WERI-Rb-1 (cell line): Measurements from ENCODE around the gene MRPL36.

Experiments used
- DNase-seq: peaks from one replicate; pipeline ENCODE4 v3.0.0-alpha.2; 2020
- H3K27ac ChIP-seq: fragments of 250-450 bp; sonication (Bioruptor Pico); 2 replicates; pipeline ENCODE4 v1.5.1; 2020; ENCODE audit warnings: mild to moderate bottlenecking, moderate library complexity
- H3K27me3 ChIP-seq: fragments of 250-450 bp; sonication (Bioruptor Pico); 2 replicates; pipeline ENCODE4 v1.5.1; 2021; ENCODE audit warnings: mild to moderate bottlenecking, low read depth, moderate library complexity; ENCODE audit not compliant: insufficient read depth, severe bottlenecking
- H3K36me3 ChIP-seq: fragments of 250-450 bp; sonication (Bioruptor Pico); 2 replicates; pipeline ENCODE4 v1.5.1; 2020; ENCODE audit warnings: mild to moderate bottlenecking, moderate library complexity
- H3K4me3 ChIP-seq: 2 replicates; pipeline ENCODE4 v1.5.1; 2011; ENCODE audit warnings: low read depth, mild to moderate bottlenecking, control low read depth, low read length
- H3K9me3 ChIP-seq: fragments of 250-450 bp; sonication (Bioruptor Pico); 2 replicates; pipeline ENCODE4 v1.5.1; 2021; ENCODE audit warnings: mild to moderate bottlenecking, moderate library complexity; ENCODE audit not compliant: severe bottlenecking
- CTCF ChIP-seq: IDR thresholded peaks from 2 replicates; pipeline ENCODE4 v1.5.1; 2011; ENCODE audit warnings: low read depth, mild to moderate bottlenecking, control low read depth, inconsistent platforms, low read length

Gene MRPL36

DNA sequence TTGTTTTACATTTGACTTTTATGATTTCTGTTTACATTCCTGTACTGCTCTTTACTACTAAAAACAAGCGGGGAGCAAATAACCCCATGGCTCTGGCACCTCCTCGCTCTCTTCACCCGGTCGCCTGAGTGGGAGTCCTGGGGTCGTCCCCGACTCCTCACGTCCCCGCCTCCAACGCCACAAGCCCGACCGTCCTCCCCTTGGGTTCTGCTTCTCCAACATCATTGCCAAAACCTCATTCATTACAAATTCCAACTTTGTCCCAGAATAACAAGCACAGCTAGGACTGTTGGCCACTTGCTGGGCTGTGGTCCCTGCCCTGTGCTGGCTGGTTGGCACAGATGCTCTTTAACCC lies 35.1 kb downstream of the MRPL36 start:
- Histone ChIP-seq H3K4me3 (no peak overlapping the region), H3K27me3 (peaks cover 94% of the 10 kb centered on the region), H3K36me3 (no peaks in the 10 kb centered on the region), H3K9me3 (peaks cover 8% of the 10 kb centered on the region), H3K27ac (no peak overlapping the region)
- no peak for TF ChIP-seq CTCF
- DNase-seq = no peak

DNA sequence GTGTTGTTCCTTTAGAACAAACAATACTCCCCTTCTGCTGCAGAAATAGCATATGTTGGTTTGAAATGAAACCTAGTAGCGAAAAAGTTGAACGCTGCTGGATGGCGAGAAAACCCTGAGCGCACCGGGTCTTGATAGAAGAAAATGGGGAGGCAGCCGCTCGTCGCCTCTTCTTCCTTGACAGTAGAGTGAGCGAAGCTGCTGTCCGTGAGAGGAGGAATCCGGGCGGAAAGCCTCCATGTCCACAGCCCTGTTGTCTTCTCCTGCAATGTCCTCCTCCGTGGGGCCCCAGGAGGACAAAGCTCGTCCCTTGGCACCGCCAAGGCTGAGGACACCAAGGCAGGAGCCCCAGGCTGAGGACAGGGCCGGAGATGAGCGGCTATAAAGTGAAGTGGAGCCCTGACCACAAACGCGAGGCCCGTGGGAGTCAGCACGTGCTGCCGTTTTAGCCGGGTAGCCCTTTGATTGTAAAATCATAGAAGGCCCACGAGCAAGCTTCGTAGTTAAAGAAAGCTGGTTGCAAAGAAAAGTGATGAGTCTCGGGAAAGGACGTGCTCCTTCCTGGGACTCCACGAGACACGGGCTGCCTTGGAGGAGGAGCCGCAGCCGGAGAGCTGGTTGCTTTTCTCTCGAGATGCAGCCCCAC lies 35.6 kb downstream of the MRPL36 start:
- no peak overlapping the region for H3K4me3 ChIP-seq
- no peak overlapping the region for H3K27ac ChIP-seq
- DNase-seq = peak; percentile 6
- no peak for TF ChIP-seq CTCF
- H3K9me3 ChIP-seq = peaks cover 8% of the 10 kb centered on the region
- no peaks in the 10 kb centered on the region for H3K36me3 ChIP-seq
- H3K27me3 ChIP-seq = peaks cover 92% of the 10 kb centered on the region

GRCh38 chr5:1763548-1763911 lies 36.1 kb downstream of the MRPL36 start:
- Histone ChIP-seq H3K27me3 (peaks cover 96% of the 10 kb centered on the region), H3K9me3 (peaks cover 12% of the 10 kb centered on the region), H3K36me3 (no peaks in the 10 kb centered on the region), H3K27ac (no peak overlapping the region), H3K4me3 (no peak overlapping the region)
- peak; percentile 71 for DNase-seq
- peak; percentile 91 for TF ChIP-seq CTCF

DNA sequence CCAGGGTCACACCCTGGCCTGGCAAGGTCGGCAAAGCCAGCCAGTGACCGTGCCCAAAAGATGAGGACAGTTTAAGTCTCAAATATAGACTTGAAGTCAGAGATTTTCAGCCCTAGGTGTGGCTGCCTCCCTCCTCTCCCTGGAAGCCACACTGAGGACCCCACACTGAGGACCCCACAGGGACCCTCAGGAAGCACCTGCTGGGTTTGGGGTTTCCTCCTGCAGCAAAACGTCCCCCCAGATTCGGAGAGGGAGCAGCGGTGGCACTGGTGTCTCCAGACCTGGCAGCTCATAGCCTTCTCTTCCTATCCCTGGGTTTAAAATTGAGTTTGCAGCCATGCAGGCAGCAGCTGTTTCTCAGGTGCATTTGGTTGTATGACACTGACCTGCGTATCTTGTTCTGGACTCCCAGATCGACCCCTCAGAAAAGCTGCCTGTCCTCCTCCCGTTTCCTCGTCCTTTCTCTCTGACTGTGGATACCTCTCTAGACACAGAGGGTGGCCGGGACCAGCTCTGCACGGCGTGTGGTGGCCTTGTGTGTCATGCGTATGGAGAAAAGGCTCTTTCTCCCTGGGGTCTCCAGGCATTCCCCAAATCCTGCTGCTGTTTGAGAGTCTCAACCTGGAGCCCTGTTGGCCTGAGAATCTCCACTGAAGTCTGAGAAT lies 36.6 kb downstream of the MRPL36 start:
- H3K27me3 ChIP-seq = peaks cover 98% of the 10 kb centered on the region
- H3K9me3 ChIP-seq = peaks cover 17% of the 10 kb centered on the region
- H3K27ac ChIP-seq = no peak overlapping the region
- TF ChIP-seq CTCF = no peak
- no peak overlapping the region for H3K4me3 ChIP-seq
- no peaks in the 10 kb centered on the region for H3K36me3 ChIP-seq
- peak; percentile 5 for DNase-seq

DNA sequence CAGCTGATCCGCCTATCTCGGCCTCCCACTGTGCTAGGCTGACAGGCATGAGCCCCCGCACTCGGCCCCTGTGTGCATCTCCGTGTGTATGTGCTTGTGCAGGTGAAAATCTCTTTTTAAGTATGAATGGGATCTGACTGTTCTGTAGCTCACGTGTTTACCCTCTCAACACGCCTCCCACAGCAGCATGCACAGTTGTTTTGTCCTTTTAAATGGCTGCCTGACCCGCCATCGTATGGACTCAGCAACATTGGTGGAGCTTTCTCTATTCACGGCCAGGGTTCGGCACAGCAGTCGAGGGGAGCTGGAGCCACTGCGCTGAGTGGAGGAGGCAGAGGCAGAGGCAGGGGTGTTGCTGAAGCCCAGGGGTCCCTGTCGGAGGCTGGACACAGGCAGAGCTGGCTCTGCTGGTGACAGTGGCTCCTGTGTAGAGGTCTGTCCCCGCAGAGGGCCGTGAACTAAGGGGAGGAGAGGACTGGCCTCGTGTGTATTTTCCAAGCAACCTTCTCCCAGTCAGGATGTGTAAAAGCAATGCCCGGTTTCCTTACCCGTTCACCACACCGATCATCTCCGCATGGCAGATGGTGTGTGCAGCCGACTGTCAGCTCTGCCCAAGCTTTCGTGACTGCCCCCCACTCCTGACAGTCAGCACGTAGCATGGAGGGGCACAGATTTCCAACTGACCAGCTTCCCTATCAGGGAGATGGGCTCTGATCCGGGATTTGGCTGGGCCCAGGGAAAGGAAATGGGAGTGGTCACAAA lies 37.3 kb downstream of the MRPL36 start:
- no peaks in the 10 kb centered on the region for H3K36me3 ChIP-seq
- TF ChIP-seq CTCF = no peak
- H3K9me3 ChIP-seq = peaks cover 18% of the 10 kb centered on the region
- peak; percentile 8 for DNase-seq
- H3K27ac ChIP-seq = no peak overlapping the region
- H3K27me3 ChIP-seq = peaks cover 98% of the 10 kb centered on the region
- H3K4me3 ChIP-seq = no peak overlapping the region
